Measurements from ENCODE around the gene TACR3. TPM values are rescaled to one million over a fixed set of nuclear protein-coding genes. Genes with fewer than 3 reads are reported as not detected.
"Not testable (repeated sequence)": the region's sequence is repeated elsewhere in the genome, so short reads cannot be mapped to it uniquely, and the experiment has no call there.

TACR3 gene, protein sequence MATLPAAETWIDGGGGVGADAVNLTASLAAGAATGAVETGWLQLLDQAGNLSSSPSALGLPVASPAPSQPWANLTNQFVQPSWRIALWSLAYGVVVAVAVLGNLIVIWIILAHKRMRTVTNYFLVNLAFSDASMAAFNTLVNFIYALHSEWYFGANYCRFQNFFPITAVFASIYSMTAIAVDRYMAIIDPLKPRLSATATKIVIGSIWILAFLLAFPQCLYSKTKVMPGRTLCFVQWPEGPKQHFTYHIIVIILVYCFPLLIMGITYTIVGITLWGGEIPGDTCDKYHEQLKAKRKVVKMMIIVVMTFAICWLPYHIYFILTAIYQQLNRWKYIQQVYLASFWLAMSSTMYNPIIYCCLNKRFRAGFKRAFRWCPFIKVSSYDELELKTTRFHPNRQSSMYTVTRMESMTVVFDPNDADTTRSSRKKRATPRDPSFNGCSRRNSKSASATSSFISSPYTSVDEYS
- total RNA-seq: 1 to 10 TPM; 1.2 to 8.2 TPM
- 1 to 10 TPM; 4.0 to 6.1 TPM for polyA plus RNA-seq (ENCODE audit: insufficient read length in 2 of 2)
- long read RNA-seq, donor 1, full-length matches to known transcripts: 1 of 1 reads
- long read RNA-seq, donor 1, partial matches to known transcripts: 0 of 1 reads
- long read RNA-seq, donor 1, other reads (novel, unspliced or antisense): 0 of 1 reads
- long read RNA-seq, donor 2: 0 reads
- long read RNA-seq, donor 3: 0 reads
- long read RNA-seq, donor 4, full-length matches to known transcripts: 1 of 1 reads
- long read RNA-seq, donor 4, partial matches to known transcripts: 0 of 1 reads
- long read RNA-seq, donor 4, other reads (novel, unspliced or antisense): 0 of 1 reads

DNA sequence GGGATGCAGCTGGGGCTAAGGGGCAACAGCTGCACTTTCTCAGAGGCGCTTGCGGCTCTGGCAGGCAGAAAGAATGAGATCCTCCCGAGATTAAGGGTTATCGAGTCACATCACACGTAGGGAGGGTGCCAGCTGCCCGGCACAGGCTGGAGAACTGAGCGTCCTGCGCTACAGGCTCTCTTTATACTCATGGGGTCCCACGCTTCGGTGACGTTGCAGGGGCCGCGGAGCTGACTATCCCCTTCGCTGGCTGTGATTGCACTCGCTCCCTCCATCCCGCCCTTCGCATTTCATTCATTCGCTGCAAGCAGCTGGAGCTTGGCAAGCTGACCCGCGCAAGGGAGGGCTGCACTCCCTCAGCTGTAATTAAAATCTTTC is at the start of gene TACR3:
Gene TACR3, minus strand, starts transcription at position 156 of the 378 bp plus-strand sequence. CDS start 310 bp downstream, outside the sequence.
- peak in 5 of 6 donors; percentile 26 to 88 (median 38) for DNase-seq (ENCODE audit: low read depth in 4 of 6, low spot score in 6 of 6)
- Histone ChIP-seq H3K9me3 (ENCODE audit: control insufficient read depth, insufficient read depth, low read length) (no peaks in the 10 kb centered on the region), H3K36me3 (ENCODE audit: control insufficient read depth, insufficient read depth, low read length) (no peaks in the 10 kb centered on the region), H3K27ac (ENCODE audit: low read depth, low read length) (no peak within 1 kb of the TSS), H3K27me3 (ENCODE audit: control insufficient read depth, insufficient read depth, low read length) (peaks cover 6% of the 10 kb centered on the region), H3K4me3 (ENCODE audit: low read depth, low read length) (peak within 1 kb of the TSS; percentile 44), H3K4me1 (ENCODE audit: control insufficient read depth, insufficient read depth, low read length) (peaks cover 16% of the 10 kb centered on the region)
- under 1% methylated on average over 19 of the region's 20 CpGs for WGBS (ENCODE audit: insufficient coverage)

DNA sequence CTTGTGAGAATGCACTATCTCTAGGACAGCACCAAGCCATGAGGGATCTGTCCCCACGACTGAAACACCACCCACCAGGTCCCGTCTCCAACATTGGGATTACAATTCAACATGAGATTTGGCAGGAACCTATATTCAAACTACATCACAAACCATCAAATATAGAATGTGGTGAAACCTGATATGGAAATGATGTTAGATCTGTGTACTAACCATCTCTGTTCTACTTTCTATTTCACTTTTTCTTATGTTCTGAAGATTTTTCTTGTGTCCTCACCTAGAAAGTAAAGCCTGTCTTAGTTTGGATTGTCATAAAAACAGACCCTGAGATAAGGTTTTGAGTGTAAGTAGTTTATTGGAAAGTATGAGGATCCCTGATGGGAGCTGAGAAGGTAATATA is 37.8 kb upstream of the TACR3 start:
- DNase-seq (ENCODE audit: low read depth in 4 of 6, low spot score in 6 of 6): no peak
- no peaks in the 10 kb centered on the region for H3K36me3 ChIP-seq (ENCODE audit: control insufficient read depth, insufficient read depth, low read length)
- no peak overlapping the region for H3K4me3 ChIP-seq (ENCODE audit: low read depth, low read length)
- no CpG with 5 or more reads among the region's 2 CpGs for WGBS (ENCODE audit: insufficient coverage)
- no peaks in the 10 kb centered on the region for H3K27me3 ChIP-seq (ENCODE audit: control insufficient read depth, insufficient read depth, low read length)
- no peak overlapping the region for H3K27ac ChIP-seq (ENCODE audit: low read depth, low read length)
- H3K4me1 ChIP-seq (ENCODE audit: control insufficient read depth, insufficient read depth, low read length): no peaks in the 10 kb centered on the region
- H3K9me3 ChIP-seq (ENCODE audit: control insufficient read depth, insufficient read depth, low read length): no peaks in the 10 kb centered on the region

DNA sequence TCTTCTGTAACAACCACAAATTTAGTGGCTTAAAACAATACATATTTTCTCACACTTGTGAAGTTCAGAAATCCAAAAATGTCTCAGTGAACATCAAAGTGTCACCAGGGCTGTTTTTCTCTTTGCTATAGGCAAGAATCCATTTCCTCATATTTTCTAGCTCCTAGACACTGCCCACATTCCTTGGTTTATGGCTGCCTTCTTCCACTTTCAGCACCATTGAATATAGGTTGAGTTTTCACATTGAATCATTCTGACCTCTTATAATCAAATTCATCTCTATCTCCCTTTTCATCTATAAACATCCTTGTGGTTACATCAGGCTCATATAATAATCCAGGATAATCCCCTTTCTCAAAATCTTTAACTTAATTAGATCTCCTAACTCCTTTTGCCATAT is 37.0 kb upstream of the TACR3 start:
- H3K36me3 ChIP-seq (ENCODE audit: control insufficient read depth, insufficient read depth, low read length): no peaks in the 10 kb centered on the region
- H3K9me3 ChIP-seq (ENCODE audit: control insufficient read depth, insufficient read depth, low read length): no peaks in the 10 kb centered on the region
- H3K27me3 ChIP-seq (ENCODE audit: control insufficient read depth, insufficient read depth, low read length): no peaks in the 10 kb centered on the region
- no peaks in the 10 kb centered on the region for H3K4me1 ChIP-seq (ENCODE audit: control insufficient read depth, insufficient read depth, low read length)
- no peak overlapping the region for H3K27ac ChIP-seq (ENCODE audit: low read depth, low read length)
- DNase-seq (ENCODE audit: low read depth in 4 of 6, low spot score in 6 of 6): no peak
- H3K4me3 ChIP-seq (ENCODE audit: low read depth, low read length): no peak overlapping the region

DNA sequence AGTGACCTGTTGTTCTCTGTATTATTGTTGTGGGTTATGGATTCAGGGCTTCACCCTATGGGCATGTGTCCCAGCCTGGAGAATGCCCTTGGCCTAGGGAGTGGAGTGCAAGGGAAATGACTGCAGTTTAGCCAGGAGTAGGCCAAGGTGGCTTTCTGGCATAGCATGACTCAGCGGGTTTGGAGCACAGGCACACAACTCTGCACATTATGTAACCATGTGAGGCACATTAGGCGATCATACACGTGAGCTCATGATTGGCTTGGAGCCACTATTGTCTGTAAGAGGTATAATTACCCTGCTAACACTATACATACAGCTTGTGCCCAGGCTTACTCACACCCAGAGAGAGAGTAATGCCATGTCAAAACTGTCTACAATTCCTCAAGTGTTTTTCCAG is 35.1 kb upstream of the TACR3 start:
- H3K4me3 ChIP-seq (ENCODE audit: low read depth, low read length): no peak overlapping the region
- H3K27ac ChIP-seq (ENCODE audit: low read depth, low read length): no peak overlapping the region
- WGBS (ENCODE audit: insufficient coverage): 100% methylated on average over 1 of the region's 3 CpGs
- H3K9me3 ChIP-seq (ENCODE audit: control insufficient read depth, insufficient read depth, low read length): no peaks in the 10 kb centered on the region
- no peaks in the 10 kb centered on the region for H3K27me3 ChIP-seq (ENCODE audit: control insufficient read depth, insufficient read depth, low read length)
- peak in 1 of 6 donors; percentile 32 for DNase-seq (ENCODE audit: low read depth in 4 of 6, low spot score in 6 of 6)
- no peaks in the 10 kb centered on the region for H3K36me3 ChIP-seq (ENCODE audit: control insufficient read depth, insufficient read depth, low read length)
- H3K4me1 ChIP-seq (ENCODE audit: control insufficient read depth, insufficient read depth, low read length): no peaks in the 10 kb centered on the region

DNA sequence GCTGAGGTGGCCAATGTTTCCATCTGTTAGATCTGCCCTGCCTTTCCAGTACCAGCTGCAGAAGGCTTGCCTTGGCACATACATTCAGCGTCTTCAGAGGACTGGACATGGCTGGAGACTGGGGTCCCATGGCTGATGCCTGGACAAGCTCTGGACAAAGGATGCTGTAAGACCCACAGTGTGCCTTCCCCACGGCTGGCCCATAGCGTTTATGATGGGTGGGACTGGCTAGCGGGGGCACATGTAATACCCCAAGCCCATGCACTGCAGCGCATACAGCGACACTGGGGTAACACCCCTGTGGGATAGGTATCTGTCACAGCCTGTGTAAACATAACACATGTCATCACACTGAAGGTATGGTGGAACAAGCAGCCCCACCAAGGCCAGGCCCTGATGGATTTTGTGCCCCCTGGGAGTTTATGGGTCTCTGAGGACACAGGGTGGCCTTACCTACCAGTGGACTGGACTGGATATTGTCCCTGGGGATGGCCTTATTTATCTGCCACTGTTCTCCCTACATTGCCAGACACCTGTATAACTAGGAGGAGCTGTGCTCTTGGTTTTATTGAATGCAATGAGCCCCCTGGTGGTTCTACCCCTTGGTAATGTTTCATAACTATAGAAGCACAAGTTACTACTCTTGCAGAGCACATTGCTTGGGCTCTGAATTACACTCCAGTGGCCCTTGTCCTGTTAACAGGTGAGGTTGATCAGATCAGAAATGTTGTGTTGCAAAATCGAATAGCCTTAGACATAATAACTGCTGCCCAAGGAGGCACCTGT is 34.3 kb upstream of the TACR3 start:
- no peak overlapping the region for H3K27ac ChIP-seq (ENCODE audit: low read depth, low read length)
- H3K4me3 ChIP-seq (ENCODE audit: low read depth, low read length): no peak overlapping the region
- no peaks in the 10 kb centered on the region for H3K36me3 ChIP-seq (ENCODE audit: control insufficient read depth, insufficient read depth, low read length)
- no peaks in the 10 kb centered on the region for H3K27me3 ChIP-seq (ENCODE audit: control insufficient read depth, insufficient read depth, low read length)
- DNase-seq (ENCODE audit: low read depth in 4 of 6, low spot score in 6 of 6): no peak
- H3K4me1 ChIP-seq (ENCODE audit: control insufficient read depth, insufficient read depth, low read length): no peaks in the 10 kb centered on the region
- no peaks in the 10 kb centered on the region for H3K9me3 ChIP-seq (ENCODE audit: control insufficient read depth, insufficient read depth, low read length)
- WGBS (ENCODE audit: insufficient coverage): 89% methylated on average over 6 of the region's 7 CpGs

DNA sequence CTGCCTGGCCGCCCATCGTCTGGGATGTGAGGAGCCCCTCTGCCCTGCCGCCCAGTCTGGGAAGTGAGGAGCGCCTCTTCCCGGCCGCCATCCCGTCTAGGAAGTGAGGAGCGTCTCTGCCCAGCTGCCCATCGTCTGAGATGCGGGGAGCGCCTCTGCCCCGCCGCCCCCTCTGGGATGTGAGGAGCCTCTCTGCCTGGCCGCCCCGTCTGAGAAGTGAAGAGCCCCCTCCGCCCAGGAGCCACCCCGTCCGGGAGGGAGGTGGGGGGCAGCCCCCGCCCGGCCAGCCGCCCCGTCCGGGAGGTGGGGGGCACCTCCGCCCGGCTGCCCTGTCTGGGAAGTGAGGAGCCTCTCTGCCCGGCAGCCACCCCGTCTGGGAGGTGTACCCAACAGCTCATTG is 3.4 kb upstream of the TACR3 start:
- not testable (repeated sequence) for H3K36me3 ChIP-seq (ENCODE audit: control insufficient read depth, insufficient read depth, low read length); H3K4me3 ChIP-seq (ENCODE audit: low read depth, low read length); H3K9me3 ChIP-seq (ENCODE audit: control insufficient read depth, insufficient read depth, low read length); H3K27me3 ChIP-seq (ENCODE audit: control insufficient read depth, insufficient read depth, low read length); DNase-seq (ENCODE audit: low read depth in 4 of 6, low spot score in 6 of 6); H3K27ac ChIP-seq (ENCODE audit: low read depth, low read length)
- WGBS (ENCODE audit: insufficient coverage): 95% methylated on average over 16 of the region's 27 CpGs
- H3K4me1 ChIP-seq (ENCODE audit: control insufficient read depth, insufficient read depth, low read length): peaks cover 16% of the 10 kb centered on the region

DNA sequence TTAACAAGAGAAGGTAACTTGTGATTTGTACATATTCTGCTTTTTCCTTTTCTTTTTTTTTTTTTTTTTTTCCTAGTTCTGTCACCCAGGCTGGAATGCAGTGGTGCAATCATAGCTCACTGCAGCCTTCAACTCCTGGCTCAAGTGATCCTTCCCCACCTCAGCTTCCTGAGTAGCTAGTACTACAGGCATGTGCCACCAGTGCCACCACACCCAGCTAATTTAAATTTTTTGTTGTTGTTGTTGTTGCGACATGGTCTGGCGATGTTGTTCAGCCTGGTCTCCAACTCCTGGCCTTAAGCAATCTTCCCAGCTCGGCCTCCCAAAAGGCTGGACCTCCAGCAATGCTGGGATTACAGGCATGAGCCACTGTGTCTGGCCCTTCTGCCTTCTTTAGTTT is 1.5 kb upstream of the TACR3 start:
- Histone ChIP-seq H3K4me1 (ENCODE audit: control insufficient read depth, insufficient read depth, low read length) (peaks cover 16% of the 10 kb centered on the region), H3K36me3 (ENCODE audit: control insufficient read depth, insufficient read depth, low read length) (no peaks in the 10 kb centered on the region), H3K4me3 (ENCODE audit: low read depth, low read length) (no peak overlapping the region), H3K27ac (ENCODE audit: low read depth, low read length) (no peak overlapping the region), H3K9me3 (ENCODE audit: control insufficient read depth, insufficient read depth, low read length) (no peaks in the 10 kb centered on the region), H3K27me3 (ENCODE audit: control insufficient read depth, insufficient read depth, low read length) (peaks cover 6% of the 10 kb centered on the region)
- no peak for DNase-seq (ENCODE audit: low read depth in 4 of 6, low spot score in 6 of 6)
- 90% methylated on average over 2 of the region's 3 CpGs for WGBS (ENCODE audit: insufficient coverage)

DNA sequence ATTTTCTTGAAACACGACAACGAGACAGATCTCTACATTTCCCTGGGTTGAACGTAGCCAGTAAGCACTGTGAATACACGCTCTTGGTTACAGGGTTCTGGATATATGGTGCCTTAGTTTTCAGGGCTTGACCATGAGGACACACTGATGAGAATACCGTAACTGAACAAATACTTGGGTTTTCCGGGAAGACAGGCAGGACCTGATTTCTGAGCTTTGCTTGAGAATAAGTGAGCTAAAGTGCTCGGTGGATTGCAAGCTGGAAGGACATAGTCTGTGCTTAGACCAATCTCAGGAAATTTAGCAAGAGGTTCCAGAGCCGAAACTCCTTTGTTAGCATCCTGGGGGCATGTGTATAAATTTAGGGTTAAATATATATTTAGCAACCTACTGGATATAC is 876 bp upstream of the TACR3 start:
- H3K36me3 ChIP-seq (ENCODE audit: control insufficient read depth, insufficient read depth, low read length): no peaks in the 10 kb centered on the region
- DNase-seq (ENCODE audit: low read depth in 4 of 6, low spot score in 6 of 6): no peak
- H3K4me1 ChIP-seq (ENCODE audit: control insufficient read depth, insufficient read depth, low read length): peaks cover 16% of the 10 kb centered on the region
- peaks cover 6% of the 10 kb centered on the region for H3K27me3 ChIP-seq (ENCODE audit: control insufficient read depth, insufficient read depth, low read length)
- H3K4me3 ChIP-seq (ENCODE audit: low read depth, low read length): no peak overlapping the region
- WGBS (ENCODE audit: insufficient coverage): 60% methylated on average over 7 of the region's 8 CpGs
- H3K27ac ChIP-seq (ENCODE audit: low read depth, low read length): no peak overlapping the region
- no peaks in the 10 kb centered on the region for H3K9me3 ChIP-seq (ENCODE audit: control insufficient read depth, insufficient read depth, low read length)

DNA sequence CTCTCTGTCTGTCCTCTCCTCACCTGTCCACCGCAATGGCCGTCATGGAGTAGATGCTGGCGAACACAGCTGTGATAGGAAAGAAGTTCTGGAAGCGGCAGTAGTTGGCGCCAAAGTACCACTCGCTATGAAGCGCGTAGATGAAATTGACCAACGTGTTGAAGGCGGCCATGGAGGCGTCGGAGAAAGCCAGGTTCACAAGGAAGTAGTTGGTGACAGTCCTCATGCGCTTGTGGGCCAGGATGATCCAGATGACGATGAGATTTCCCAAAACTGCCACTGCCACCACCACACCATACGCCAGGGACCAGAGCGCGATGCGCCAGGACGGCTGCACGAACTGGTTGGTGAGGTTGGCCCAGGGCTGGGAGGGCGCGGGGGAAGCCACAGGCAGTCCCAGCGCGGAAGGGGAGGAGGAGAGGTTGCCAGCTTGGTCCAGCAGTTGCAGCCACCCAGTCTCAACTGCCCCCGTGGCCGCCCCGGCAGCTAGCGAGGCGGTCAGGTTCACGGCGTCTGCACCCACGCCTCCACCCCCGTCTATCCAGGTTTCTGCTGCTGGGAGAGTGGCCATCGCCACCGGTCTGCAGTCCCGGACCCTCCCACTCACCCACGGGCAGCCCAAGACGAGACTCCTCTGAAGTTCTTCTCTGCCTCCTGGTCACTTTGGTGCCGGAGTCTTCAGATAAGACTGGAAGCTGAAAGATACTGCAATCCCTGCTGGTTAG is 518 bp downstream of the TACR3 start:
- H3K27ac ChIP-seq (ENCODE audit: low read depth, low read length): no peak overlapping the region
- H3K4me1 ChIP-seq (ENCODE audit: control insufficient read depth, insufficient read depth, low read length): peaks cover 16% of the 10 kb centered on the region
- peak in 5 of 6 donors; percentile 28 to 90 (median 33) for DNase-seq (ENCODE audit: low read depth in 4 of 6, low spot score in 6 of 6)
- H3K4me3 ChIP-seq (ENCODE audit: low read depth, low read length): peak overlapping the region; percentile 44
- no peaks in the 10 kb centered on the region for H3K9me3 ChIP-seq (ENCODE audit: control insufficient read depth, insufficient read depth, low read length)
- no peaks in the 10 kb centered on the region for H3K36me3 ChIP-seq (ENCODE audit: control insufficient read depth, insufficient read depth, low read length)
- H3K27me3 ChIP-seq (ENCODE audit: control insufficient read depth, insufficient read depth, low read length): peaks cover 6% of the 10 kb centered on the region
- WGBS (ENCODE audit: insufficient coverage): 7% methylated on average over 29 of the region's 39 CpGs
